Esophagus squamous epithelium (tissue), 5 donors: ENCODE data around the gene ERICH4. TPM values are rescaled to one million over a fixed set of nuclear protein-coding genes. Genes with fewer than 3 reads are reported as not detected.

Experiments
- DNase-seq: peaks from one replicate; lab custom pipeline; 2025; lab: John Stamatoyannopoulos, UW
- H3K27ac ChIP-seq, 4 donors: fragments of 200-600 bp; sonication (generic); one replicate each; pipeline ENCODE4 v1.5.1; 2016 to 2019; ENCODE audit warnings: mild to moderate bottlenecking in 1 of 4
- H3K27me3 ChIP-seq, 4 donors: fragments of 200-600 bp; sonication (generic); 1 replicate in 3 of 4; 2 replicates in 1 of 4; pipeline versions ENCODE4 v1.5.1 to v1.6.0; 2017 to 2021; ENCODE audit warnings: antibody characterized with exemption in 1 of 4
- H3K36me3 ChIP-seq, 3 donors: fragments of 200-600 bp; sonication (generic); one replicate each; pipeline ENCODE4 v1.5.1; 2016 to 2019
- H3K4me1 ChIP-seq, 3 donors: fragments of 200-600 bp; sonication (generic); one replicate each; pipeline ENCODE4 v1.5.1; 2017 to 2019
- H3K4me3 ChIP-seq, 4 donors: fragments of 200-600 bp; sonication (generic); 1 replicate in 3 of 4; 2 replicates in 1 of 4; pipeline ENCODE4 v1.5.1; 2016 to 2019; ENCODE audit warnings: mild to moderate bottlenecking in 2 of 4, moderate library complexity in 1 of 4
- H3K9me3 ChIP-seq, 3 donors: fragments of 200-600 bp; sonication (generic); one replicate each; pipeline ENCODE4 v1.5.1; 2016 to 2019
- CTCF ChIP-seq, 6 experiments: fragments of 450-650 bp in 4 of 6; fragments of 200-600 bp in 2 of 6; sonication (generic) in 2 of 6; IDR thresholded peaks; one replicate each; pipeline ENCODE4 v1.5.1; 2016 to 2019; ENCODE audit warnings: antibody characterized with exemption in 6 of 6, mild to moderate bottlenecking in 4 of 6, moderate library complexity in 4 of 6
- POLR2A ChIP-seq, 4 donors: fragments of 450-650 bp; IDR thresholded peaks; one replicate each; pipeline ENCODE4 v1.6.1; 2017; ENCODE audit warnings: antibody characterized with exemption in 4 of 4, mild to moderate bottlenecking in 4 of 4, moderate library complexity in 3 of 4
- WGBS, 2 donors: methylation state at CpG; one replicate each; pipeline ENCODE4 v1.1.5; 2018; 5-methylcytosine and 5-hydroxymethylcytosine counted together
- intact Hi-C: fragments of 100-400 bp; cut with DNase I; formaldehyde crosslinking; loops from one replicate; pipeline ENCODE4 v1.15.0; 2022
- total RNA-seq, 4 donors: library from RNA; depleted of rRNA; stranded (reverse); fragments of >200 nt; gene quantifications; one replicate each; pipeline ENCODE4 v1.1.0, GENCODE V29; 2016
- donor health status: DM: yes; HTN: yes; CAD: no.

The ERICH4 gene
- total RNA-seq, 4 donors from 2014 or later = not detected

DNA sequence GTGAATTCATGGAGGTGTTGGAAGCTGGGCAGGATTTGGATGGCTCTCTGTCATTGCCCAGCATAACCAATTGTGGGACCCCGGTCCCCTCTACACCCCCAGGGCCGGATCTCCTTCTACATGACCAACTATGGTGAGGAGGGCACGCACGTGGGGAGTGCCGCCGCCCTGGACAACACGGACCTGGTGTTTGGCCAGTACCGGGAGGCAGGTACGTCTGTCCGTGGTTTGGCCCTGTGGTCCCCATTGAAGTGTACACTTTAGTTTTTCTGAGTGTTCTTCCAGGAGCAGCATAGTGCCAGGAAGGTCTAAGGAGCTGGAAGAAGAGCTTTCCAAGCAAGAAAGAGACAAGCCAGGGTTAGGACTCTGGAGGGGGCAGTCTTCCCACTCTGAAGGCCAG is 29.0 kb upstream of the ERICH4 start:
- Histone ChIP-seq H3K4me1 (peaks cover 19 to 47% (median 19%) of the 10 kb centered on the region in 3 donors), H3K36me3 (peaks cover 12 to 88% (median 27%) of the 10 kb centered on the region in 3 donors), H3K9me3 (no peaks in the 10 kb centered on the region), H3K27ac (no peak overlapping the region), H3K4me3 (no peak overlapping the region), H3K27me3 (no peaks in the 10 kb centered on the region)
- no peak for DNase-seq
- intact Hi-C loops = no loop called here
- 83 to 100% methylated on average over 1 to 6 of the region's 10 CpGs for WGBS, 2 donors
- no peak for TF ChIP-seq CTCF (IDR thresholded peaks at IDR 0.05)
- no peak for TF ChIP-seq POLR2A (IDR thresholded peaks at IDR 0.05)

GRCh38 chr19:41414461-41414860 is 28.5 kb upstream of the ERICH4 start:
- 90 to 93% methylated on average over 8 to 9 of the region's 9 CpGs for WGBS, 2 donors
- DNase-seq = no peak
- H3K36me3 ChIP-seq = peaks cover 17 to 93% (median 32%) of the 10 kb centered on the region in 3 donors
- no peaks in the 10 kb centered on the region for H3K27me3 ChIP-seq
- peak overlapping the region in 1 of 4 donors; percentile 74 for H3K27ac ChIP-seq
- intact Hi-C loops = no loop called here
- TF ChIP-seq CTCF (IDR thresholded peaks at IDR 0.05) (no peak), POLR2A (IDR thresholded peaks at IDR 0.05) (no peak)
- peaks cover 14 to 42% (median 19%) of the 10 kb centered on the region in 3 donors for H3K4me1 ChIP-seq
- no peak overlapping the region for H3K4me3 ChIP-seq
- no peaks in the 10 kb centered on the region for H3K9me3 ChIP-seq

DNA sequence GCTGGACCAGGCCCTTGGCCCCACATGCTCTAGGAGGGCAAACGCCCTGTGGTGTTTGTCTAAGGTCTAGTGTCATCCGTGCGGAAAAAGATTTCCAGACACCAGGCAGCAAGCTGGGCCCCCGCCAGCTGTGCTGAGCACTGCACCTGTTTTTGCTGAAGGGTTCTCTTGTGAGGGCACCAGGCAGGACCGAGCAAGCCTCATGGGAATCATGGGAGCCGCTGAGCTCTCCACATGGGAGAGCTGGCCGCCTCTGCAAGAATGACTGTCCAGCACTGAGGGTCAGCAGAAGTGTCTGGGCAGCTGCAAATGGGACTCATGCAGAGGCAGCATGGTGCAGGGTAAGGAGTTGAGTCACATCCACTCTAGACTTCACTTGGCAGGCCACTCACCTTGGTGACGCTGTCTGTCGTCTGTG is 27.8 kb upstream of the ERICH4 start:
- H3K36me3 ChIP-seq = peaks cover 21 to 100% (median 39%) of the 10 kb centered on the region in 3 donors
- peak overlapping the region in 2 of 4 donors; percentile 1 to 74 for H3K27ac ChIP-seq
- peaks cover 9 to 35% (median 17%) of the 10 kb centered on the region in 3 donors for H3K4me1 ChIP-seq

GRCh38 chr19:41416194-41416674 is 26.7 kb upstream of the ERICH4 start:
- Histone ChIP-seq H3K4me1 (peaks cover 8 to 31% (median 9%) of the 10 kb centered on the region in 3 donors), H3K4me3 (no peak overlapping the region), H3K27me3 (no peaks in the 10 kb centered on the region), H3K36me3 (peaks cover 19 to 100% (median 48%) of the 10 kb centered on the region in 3 donors), H3K9me3 (no peaks in the 10 kb centered on the region), H3K27ac (peak overlapping the region; percentile 1 to 74 (median 30))
- WGBS, 2 donors = 90% methylated on average over 9 of the region's 12 CpGs; no CpG with 5 or more reads in 1 of the 2 donors
- intact Hi-C loops = no loop called here
- DNase-seq = no peak
- TF ChIP-seq CTCF (IDR thresholded peaks at IDR 0.05) (no peak), POLR2A (IDR thresholded peaks at IDR 0.05) (no peak)

More for the DNA sequence above, 27.8 kb upstream of the ERICH4 start:
- no peaks in the 10 kb centered on the region for H3K27me3 ChIP-seq
- no peak for TF ChIP-seq POLR2A (IDR thresholded peaks at IDR 0.05)
- TF ChIP-seq CTCF (IDR thresholded peaks at IDR 0.05) = no peak
- DNase-seq = no peak
- intact Hi-C loops = no loop called here
- H3K9me3 ChIP-seq = no peaks in the 10 kb centered on the region
- WGBS, 2 donors = 78 to 92% methylated on average over 2 to 6 of the region's 9 CpGs
- H3K4me3 ChIP-seq = no peak overlapping the region

DNA sequence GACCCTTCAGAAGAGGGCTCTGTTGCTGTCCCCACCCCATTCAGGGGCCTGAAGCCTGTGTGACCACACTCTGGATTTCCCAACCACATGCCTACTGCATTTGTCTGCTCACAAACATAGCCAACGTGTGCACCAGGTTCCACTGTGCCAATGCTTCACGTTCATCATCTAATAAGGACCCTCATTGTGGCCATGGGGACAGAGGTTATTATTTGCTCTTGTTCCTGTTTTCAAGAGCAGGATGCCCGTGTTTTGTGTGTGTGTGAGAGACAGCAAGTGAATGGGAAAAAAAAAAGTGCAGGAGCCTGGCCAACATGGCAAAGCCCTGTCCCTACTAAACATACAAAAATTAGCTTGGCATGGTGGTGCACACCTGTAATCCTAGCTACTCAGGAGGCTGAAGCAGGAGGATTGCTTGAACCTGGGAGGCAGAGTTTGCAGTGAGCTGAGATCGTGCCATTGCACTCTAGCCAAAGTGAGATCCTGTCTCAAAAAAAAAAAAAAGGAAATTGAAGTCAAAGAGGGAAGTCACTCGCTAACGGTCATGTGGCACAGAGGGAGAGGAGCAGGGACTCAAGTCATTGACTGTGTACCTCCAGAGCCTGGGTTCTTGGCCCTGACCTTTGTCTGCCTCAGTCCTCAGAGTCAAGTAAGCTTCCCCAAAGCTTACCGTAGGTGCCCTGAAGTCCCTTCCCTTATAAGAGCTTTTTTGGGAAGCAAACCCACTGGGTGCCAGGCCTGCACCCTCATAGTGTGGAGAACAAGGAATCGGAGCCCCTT is 22.7 kb upstream of the ERICH4 start:
- no peak for TF ChIP-seq POLR2A (IDR thresholded peaks at IDR 0.05)
- Histone ChIP-seq H3K27ac (peak overlapping the region; percentile 11 to 39 (median 18)), H3K36me3 (peaks cover 31 to 100% (median 53%) of the 10 kb centered on the region in 3 donors), H3K4me1 (peaks cover 5 to 36% (median 11%) of the 10 kb centered on the region in 3 donors), H3K4me3 (no peak overlapping the region), H3K27me3 (no peaks in the 10 kb centered on the region), H3K9me3 (no peaks in the 10 kb centered on the region)
- intact Hi-C loops = no loop called here
- WGBS, 2 donors = 59 to 77% methylated on average over 7 to 8 of the region's 8 CpGs
- DNase-seq = no peak
